HG02981 (cell line): ENCODE results near the gene GGCT.

Source experiments
- ATAC-seq: cut with Tn5 transposase; IDR thresholded peaks from one replicate; pipeline ENCODE4 v1.9.1; 2021; ENCODE audit warnings: mild to moderate bottlenecking, moderate library complexity; ENCODE audit not compliant: unreplicated experiment

GGCT gene

GRCh38 chr7:30465046-30465810, 39.4 kb downstream of the GGCT start:
- ATAC-seq = no peak

- peak; percentile 54 for ATAC-seq
Measured at GRCh38 chr7:30464231-30464671, 40.4 kb downstream of the GGCT start.

- peak; percentile 44 for ATAC-seq
Measured at GRCh38 chr7:30463405-30464145, 41.1 kb downstream of the GGCT start.

GRCh38 chr7:30462179-30462578, 42.5 kb downstream of the GGCT start:
- no peak for ATAC-seq

- ATAC-seq = no peak
Measured at GRCh38 chr7:30460246-30460633, 44.4 kb downstream of the GGCT start.

GRCh38 chr7:30459591-30460245, 44.9 kb downstream of the GGCT start:
- ATAC-seq = no peak

- ATAC-seq = no peak
Measured at GRCh38 chr7:30458311-30458710, 46.3 kb downstream of the GGCT start.

- ATAC-seq = no peak
Measured at GRCh38 chr7:30453921-30454320, 50.7 kb downstream of the GGCT start.

GRCh38 chr7:30453016-30453415, 51.6 kb downstream of the GGCT start:
- no peak for ATAC-seq

GRCh38 chr7:30452280-30452930, 52.2 kb downstream of the GGCT start:
- no peak for ATAC-seq

- ATAC-seq = no peak
Measured at GRCh38 chr7:30451539-30452279, 52.9 kb downstream of the GGCT start.

- no peak for ATAC-seq
Measured at GRCh38 chr7:30450983-30451497, 53.6 kb downstream of the GGCT start.

- ATAC-seq = no peak
Measured at GRCh38 chr7:30450240-30450982, 54.2 kb downstream of the GGCT start.

- ATAC-seq = no peak
Measured at GRCh38 chr7:30448461-30449189, 56.0 kb downstream of the GGCT start.

- ATAC-seq = no peak
Measured at GRCh38 chr7:30447466-30447865, 57.2 kb downstream of the GGCT start.
